Right lobe of liver (tissue), 4 donors: ENCODE data around the gene COX4I2.

Experiments used
- POLR2A ChIP-seq: fragments of 450-650 bp; IDR thresholded peaks from one replicate; pipeline ENCODE4 v1.6.1; 2017; ENCODE audit warnings: antibody characterized with exemption, mild to moderate bottlenecking
- TF ChIP-seq, protein P1 (sequence below), 4 donors: fragments of 200-600 bp in 3 of 4; fragments of 450-650 bp in 1 of 4; IDR thresholded peaks; one replicate each; pipeline versions ENCODE4 v1.5.1 to v1.8.0; 2016 to 2022; ENCODE audit warnings: antibody characterized with exemption in 4 of 4, mild to moderate bottlenecking in 2 of 4
- donor health status: DM: no; HTN: no; CAD: no.
- donor health status: DM: no; HTN: no; CAD: no.
- donor health status: DM: no; HTN: yes; CAD: no.

GRCh38 chr20:31680286-31681127 lies 42.8 kb downstream of the COX4I2 start:
- TF ChIP-seq POLR2A: no peak
- TF ChIP-seq, protein P1, sequence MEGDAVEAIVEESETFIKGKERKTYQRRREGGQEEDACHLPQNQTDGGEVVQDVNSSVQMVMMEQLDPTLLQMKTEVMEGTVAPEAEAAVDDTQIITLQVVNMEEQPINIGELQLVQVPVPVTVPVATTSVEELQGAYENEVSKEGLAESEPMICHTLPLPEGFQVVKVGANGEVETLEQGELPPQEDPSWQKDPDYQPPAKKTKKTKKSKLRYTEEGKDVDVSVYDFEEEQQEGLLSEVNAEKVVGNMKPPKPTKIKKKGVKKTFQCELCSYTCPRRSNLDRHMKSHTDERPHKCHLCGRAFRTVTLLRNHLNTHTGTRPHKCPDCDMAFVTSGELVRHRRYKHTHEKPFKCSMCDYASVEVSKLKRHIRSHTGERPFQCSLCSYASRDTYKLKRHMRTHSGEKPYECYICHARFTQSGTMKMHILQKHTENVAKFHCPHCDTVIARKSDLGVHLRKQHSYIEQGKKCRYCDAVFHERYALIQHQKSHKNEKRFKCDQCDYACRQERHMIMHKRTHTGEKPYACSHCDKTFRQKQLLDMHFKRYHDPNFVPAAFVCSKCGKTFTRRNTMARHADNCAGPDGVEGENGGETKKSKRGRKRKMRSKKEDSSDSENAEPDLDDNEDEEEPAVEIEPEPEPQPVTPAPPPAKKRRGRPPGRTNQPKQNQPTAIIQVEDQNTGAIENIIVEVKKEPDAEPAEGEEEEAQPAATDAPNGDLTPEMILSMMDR (IDR thresholded peaks at IDR 0.05): no peak
